GM19043 (cell line): Measurements from ENCODE around the gene ETHE1.
"Not testable (repeated sequence)": the region's sequence is repeated elsewhere in the genome, so short reads cannot be mapped to it uniquely, and the experiment has no call there.

Experiments used
- ATAC-seq: cut with Tn5 transposase; IDR thresholded peaks from one replicate; pipeline ENCODE4 v1.9.1; 2021; ENCODE audit warnings: low read depth; ENCODE audit not compliant: unreplicated experiment

The ETHE1 gene

DNA sequence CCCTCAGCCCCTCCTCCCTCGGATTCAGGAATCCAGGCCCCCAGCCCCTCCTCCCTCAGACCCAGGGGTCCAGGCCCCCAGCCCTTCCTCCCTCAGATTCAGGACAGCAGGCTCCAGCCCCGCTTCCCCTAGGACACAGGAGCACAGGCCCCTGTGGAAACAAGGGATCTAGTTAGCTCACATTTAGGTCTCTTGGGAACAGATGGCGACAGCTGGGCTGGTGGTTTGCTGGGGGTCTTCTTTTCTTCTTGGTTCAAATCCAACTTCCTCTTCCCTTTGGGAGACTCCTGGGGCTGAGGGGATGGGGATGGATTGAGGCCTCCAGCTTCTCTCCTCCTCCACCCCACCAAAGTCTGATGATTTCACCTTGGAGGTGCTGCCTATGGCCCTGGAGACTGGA lies 25.6 kb upstream of the ETHE1 start:
- no peak for ATAC-seq

DNA sequence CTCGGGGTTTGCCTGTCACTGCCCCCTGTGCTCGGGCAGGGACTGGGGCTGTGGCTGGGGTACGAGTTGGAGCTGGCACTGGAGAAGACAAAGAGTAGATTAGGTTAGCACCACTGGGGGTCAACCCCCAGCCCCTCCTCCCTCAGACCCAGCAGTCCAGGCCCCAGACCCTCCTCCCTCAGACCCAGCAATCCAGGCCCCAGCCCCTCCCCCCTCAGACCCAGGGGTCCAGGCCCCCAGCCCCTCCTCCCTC lies 25.1 kb upstream of the ETHE1 start:
- no peak for ATAC-seq

DNA sequence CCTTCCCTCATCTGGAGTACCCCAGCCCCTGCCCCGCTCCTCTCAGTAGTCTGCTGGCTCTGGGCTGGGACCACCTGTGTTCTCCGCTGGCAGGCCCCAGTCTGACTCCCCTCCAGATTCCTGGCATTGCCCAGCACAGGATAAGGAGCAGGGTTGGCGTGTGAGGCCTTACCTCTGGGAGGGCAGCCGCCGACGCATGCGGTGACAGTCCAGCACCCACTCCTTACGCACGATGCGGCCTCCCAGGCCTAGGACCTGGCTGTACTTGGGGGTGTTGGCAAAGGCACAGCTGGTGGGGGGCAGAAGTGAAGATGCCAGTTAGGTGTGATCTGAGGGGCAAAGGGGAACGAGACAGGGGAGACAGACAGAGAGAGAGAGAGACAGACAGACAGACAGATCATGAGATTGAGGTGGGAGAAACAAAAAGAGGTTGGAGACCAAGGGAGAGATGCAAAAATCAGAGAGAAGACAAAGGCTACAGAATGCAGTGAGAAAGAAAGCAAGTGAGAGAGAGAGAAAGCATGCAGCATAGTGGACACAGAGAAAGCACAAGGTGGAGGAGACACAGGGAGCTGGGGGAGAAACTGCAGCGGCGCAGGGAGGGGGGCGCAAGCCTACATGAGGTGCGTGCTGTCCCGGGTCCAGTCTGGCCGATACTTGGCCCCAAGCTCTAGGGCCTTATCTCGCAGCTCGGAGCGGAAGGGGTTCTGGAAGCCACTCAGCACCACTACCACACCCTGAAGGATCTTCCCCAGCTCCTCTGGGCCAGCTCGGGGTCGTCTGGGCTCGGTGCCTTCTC lies 24.6 kb upstream of the ETHE1 start:
- ATAC-seq: no peak

GRCh38 chr19:43548706-43549105 lies 21.7 kb upstream of the ETHE1 start:
- no peak for ATAC-seq

- ATAC-seq: not testable (repeated sequence)
These were observed 20.9 kb upstream of the ETHE1 start for GRCh38 chr19:43547926-43548325.

DNA sequence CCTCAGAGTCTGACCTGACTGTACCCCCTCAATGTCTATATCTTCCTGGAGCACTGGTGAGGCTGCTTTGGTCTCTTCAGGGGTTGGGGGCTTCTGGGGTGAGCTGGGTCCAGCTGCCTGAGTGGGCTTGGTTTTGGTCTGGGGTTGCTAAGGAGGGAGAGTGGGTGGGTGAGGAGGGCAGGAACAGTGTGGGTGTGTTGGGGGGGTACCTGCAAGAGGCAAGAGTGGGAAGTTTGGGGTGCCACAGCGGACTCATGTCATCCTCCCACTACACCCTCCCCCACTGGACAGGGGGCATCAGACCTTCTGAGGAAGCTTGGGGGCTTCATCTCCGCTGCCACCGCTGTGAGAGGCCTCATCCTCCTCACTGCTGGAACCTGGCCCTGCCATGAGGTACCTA lies 19.6 kb upstream of the ETHE1 start:
- ATAC-seq: no peak

DNA sequence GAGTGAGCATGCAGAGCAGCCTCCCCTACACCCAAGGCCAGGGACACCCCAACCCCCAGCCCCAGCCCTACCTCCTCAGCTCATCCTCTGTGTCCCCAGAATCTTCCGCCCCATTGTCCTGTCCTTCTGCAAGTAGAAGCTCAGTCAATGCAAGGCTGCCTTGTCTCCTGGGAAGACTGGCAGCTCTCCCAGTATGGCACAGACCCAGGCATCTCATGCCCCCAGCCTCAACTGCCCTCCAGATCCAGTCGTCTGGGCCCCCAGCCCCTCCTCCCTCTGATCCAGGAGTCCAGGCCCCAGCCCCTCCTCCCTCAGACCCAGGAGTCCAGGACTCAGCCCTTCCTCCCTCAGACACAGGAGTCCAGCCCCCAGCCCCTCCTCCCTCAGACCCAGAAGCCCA lies 19.0 kb upstream of the ETHE1 start:
- no peak for ATAC-seq

- no peak for ATAC-seq
These were observed 18.3 kb upstream of the ETHE1 start for GRCh38 chr19:43545276-43545675.

DNA sequence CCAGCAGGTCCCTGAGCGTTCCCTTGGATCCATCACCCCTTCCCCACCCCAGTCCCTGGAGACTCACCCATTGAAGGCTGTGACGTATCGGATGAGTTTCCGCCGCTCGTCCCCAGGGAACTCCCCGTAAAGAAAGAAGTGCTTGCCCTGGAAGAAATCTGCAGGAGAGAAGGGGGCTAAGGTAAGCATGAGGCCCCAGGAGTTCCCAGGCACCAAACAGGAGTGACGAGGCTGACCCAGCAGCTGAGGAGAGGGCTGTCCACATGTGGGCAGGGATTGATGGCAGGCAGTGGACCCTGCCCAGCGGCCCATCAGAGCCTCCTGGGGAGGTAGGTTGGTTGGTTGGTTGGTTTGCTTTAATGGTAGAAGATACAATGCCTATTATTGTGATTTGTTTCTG lies 17.1 kb upstream of the ETHE1 start:
- no peak for ATAC-seq

- no peak for ATAC-seq
These were observed 15.1 kb upstream of the ETHE1 start for GRCh38 chr19:43541920-43542650.

- ATAC-seq: no peak
These were observed 13.4 kb upstream of the ETHE1 start for GRCh38 chr19:43540381-43540780.

DNA sequence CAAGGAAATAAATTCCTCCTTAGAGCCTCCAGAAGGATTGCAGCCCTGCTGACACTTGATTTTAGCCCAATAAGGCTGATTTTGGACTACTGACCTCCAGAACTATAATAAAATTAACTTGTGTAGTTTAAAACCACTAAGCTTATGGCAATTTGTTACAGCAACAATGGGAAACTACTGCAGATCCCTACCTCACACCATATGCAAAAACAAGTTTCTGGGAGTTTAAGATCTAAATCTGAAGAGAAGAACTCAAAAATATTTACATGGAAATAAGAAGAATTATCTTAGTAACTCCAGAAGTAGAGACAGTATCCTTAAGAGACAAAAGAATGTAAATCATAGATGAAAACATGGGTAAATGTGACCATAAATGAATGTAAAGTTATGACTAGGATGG lies 11.9 kb upstream of the ETHE1 start:
- no peak for ATAC-seq

GRCh38 chr19:43534816-43535761 lies 8.1 kb upstream of the ETHE1 start:
- ATAC-seq: no peak

GRCh38 chr19:43534305-43534815 lies 7.4 kb upstream of the ETHE1 start:
- ATAC-seq: no peak

DNA sequence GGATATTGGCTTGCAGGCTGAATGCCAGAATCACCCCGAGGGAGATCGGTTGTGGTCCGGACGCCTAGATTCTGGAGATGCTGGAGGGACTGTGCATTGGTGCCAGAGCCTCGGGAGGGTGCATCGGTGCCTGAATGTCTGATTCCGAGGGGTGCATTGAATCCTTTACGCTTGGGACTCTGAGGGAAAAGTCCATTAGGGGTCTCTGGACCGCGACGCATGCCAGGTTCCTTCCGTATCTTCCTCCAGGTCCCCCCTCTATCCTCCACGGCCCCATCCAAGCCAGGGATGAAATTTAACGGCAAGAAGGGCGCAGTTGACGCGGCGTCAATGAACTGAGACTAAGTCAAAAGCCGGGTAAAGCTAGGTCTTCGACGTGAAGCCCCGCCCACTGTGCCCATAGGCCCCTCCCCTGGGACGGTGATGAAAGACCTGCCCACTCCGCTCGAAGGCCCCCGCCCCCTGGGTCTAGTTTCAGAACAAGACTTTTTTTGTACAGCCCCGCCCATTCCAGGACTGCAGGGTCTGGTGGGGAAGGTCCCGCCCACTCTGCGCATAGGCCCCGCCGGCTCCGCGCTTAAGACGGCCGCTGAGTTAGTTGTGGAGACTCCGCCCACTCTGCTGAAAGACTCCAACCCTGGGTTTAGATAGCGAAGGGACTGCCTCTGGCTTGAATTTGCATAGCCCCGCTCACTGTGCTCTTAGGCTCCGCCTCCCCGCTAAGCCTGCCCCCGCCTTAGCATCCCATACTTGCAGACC lies 6.7 kb upstream of the ETHE1 start:
- ATAC-seq: peak; percentile 52

GRCh38 chr19:43532962-43533545 lies 6.1 kb upstream of the ETHE1 start, which contains the start of gene ZNF575:
TSS of gene ZNF575 (plus strand) at chr19:43533188. CDS start at chr19:43534423, 1,235 bp downstream.
- ATAC-seq: peak; percentile 49

DNA sequence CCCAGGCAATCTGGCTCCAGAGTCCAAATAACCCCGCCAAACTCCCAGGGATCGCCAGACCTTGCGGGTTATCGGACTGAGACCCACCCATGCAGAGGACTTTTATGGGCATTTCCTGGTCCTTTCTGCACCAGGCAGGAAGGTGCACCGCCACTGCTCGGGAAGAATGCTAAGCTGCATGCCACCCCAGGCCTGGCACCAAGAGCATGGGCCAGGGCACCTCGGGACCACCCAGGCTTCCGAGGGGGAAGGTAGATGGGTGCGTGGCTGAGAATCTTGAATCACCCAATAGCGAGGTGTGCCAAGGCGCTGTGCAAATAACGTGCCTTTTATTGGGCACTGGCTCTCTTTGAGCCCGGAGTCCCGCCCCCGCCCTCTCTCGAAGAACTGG lies 5.6 kb upstream of the ETHE1 start:
- ATAC-seq: no peak

- ATAC-seq: no peak
These were observed 1.0 kb upstream of the ETHE1 start for GRCh38 chr19:43527860-43528622.
